ENCODE data around the gene ADGRG3.
A peak's percentile ranks its signal among the peaks of the same experiment; 100 is the strongest.
"Not testable (repeated sequence)": the region's sequence is repeated elsewhere in the genome, so short reads cannot be mapped to it uniquely, and the experiment has no call there.

Gene ADGRG3

DNA sequence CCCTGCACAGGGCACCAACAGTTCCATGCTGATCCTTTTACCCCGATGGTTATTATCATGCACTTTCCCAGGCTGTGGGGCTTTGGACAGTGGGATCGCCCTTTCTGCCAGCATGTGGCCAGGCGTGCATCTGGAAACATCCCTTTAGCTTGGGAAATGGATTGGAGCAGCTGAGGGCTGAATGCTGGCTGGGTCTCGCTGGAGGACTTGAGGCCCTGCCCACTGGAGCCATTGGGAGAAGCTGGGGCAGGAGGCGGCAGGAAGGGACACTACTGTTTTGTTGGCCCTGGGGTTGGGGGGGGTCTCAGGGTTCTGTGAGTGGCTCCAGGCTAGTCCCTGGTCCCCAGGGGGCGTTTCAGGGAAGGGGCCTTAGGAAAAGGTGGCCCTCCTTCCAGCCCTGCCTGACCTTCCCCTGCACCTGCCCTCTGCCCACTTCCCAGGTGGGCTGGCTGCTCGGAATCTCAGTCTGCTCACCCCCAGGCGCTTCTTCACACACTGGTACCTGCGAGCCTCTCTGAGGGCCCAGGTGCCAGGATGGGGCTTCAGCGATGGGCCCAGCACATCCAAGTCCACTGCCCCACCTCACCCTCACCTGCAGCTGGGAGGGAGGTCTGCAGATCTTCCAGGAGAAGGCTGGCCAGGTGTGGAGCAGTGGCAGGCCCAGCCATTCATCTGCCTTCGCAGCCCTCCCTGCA is 1.6 kb upstream of the ADGRG3 start:
- no peak for TF ChIP-seq ZFX (IDR thresholded peaks at IDR 0.05; ENCODE audit: borderline replicate concordance)
- TF ChIP-seq, protein P1, sequence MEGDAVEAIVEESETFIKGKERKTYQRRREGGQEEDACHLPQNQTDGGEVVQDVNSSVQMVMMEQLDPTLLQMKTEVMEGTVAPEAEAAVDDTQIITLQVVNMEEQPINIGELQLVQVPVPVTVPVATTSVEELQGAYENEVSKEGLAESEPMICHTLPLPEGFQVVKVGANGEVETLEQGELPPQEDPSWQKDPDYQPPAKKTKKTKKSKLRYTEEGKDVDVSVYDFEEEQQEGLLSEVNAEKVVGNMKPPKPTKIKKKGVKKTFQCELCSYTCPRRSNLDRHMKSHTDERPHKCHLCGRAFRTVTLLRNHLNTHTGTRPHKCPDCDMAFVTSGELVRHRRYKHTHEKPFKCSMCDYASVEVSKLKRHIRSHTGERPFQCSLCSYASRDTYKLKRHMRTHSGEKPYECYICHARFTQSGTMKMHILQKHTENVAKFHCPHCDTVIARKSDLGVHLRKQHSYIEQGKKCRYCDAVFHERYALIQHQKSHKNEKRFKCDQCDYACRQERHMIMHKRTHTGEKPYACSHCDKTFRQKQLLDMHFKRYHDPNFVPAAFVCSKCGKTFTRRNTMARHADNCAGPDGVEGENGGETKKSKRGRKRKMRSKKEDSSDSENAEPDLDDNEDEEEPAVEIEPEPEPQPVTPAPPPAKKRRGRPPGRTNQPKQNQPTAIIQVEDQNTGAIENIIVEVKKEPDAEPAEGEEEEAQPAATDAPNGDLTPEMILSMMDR (IDR thresholded peaks at IDR 0.05): no peak
- H3K27ac ChIP-seq: no peak overlapping the region

DNA sequence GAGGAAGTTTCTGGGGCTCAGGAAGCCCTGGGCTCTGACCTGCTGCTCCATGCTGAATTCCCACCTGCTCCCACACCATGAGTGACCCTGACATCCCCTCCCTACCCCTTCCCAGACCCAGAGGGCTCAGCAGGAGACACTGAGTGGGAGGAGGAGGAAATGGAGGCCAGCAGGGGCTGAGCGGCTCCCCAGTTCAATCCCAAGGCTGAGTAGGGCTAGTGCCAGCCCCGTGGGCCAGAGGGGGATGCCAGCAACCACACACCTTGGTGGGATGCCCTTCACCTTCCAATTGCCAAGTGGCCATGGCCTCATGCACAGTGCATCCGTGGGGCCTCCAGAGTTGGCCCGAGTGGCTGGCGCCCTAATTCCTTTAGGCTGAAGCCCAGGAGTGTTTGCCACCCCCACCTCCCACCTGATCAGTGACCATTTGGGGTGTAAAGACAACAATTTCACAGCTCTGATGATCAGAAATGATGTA is 1.0 kb upstream of the ADGRG3 start:
- H3K27ac ChIP-seq: no peak overlapping the region
- TF ChIP-seq, protein P1 (IDR thresholded peaks at IDR 0.05): no peak
- TF ChIP-seq ZFX (IDR thresholded peaks at IDR 0.05; ENCODE audit: borderline replicate concordance): no peak

DNA sequence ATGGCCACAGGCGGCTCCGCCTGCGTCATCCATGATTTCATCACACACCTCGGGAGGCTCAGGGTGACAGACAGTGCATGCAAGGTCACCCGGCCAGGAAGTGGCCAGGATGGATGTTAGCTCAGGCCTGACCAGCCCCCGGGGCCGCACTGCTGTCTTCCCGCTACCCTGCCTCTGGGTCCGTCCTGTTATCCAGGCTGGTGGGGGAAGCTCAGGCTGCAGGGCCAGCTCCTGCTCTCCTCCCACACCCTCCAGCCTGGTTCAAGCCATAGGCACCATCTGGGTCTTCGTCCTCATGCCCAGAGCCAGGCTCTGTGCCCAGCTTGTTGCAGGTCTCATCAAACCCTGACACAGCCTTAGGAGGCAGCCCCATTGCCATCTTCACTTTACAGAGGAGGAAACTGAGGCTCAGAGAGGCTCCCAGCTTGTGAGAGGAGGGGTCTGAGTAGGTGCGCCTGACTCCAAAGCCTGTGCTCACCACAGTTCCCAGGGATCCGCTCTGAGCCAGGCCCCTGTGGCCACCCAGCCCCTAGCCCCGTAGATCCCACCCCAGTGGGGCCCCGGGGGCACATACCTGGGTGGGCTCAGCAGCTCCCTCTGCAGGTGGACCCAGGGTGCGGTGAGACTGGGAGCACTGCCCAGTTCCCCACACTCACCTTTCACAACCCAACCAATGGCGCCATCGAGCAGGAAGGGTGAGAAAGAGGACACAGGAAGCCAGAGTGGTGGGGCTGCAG is 412 bp upstream of the ADGRG3 start:
- no peak overlapping the region for H3K27ac ChIP-seq
- no peak for TF ChIP-seq ZFX (IDR thresholded peaks at IDR 0.05; ENCODE audit: borderline replicate concordance)
- TF ChIP-seq, protein P1 (IDR thresholded peaks at IDR 0.05): peak; percentile 54

DNA sequence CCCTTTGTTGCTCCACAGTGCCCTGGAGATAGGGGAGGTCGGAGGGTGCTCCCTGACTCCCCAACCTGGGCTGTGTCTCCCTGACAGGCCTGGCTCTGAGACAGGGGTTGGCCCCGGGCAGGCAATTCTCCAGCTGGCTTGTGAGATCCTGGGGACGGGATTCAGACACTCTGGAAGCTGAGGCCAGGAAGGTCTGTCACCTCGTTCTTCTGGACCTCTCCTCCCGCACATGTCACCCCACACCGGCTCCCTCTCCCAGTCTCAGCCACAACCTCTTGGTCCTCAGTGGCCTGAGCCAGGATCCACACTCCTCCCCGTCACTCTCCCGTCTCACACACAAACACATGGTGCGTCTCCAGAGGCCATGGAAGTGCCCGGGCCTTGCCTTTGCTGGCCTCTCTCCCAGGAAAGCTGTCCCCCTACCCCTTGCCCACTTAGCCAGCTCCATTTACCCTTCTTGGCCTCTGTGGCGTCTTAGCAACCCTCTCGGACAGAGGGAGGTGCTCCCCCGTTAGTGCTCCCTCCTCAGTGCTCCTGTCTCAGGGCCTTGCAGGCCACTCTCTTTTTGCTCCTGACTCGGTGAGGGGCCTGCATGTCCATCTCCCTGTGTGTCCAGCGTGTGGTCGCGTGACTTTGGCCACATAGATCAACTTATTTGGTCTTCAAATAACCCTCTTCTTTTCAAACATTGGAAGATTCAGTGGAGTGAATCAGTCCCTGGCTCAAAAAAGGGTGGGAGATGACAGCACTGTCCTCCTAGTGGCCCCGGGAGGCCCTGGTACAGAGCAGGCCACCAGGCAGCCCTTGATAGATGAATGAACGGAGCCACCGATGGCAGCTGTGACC is 747 bp downstream of the ADGRG3 start:
- H3K27ac ChIP-seq: no peak overlapping the region
- TF ChIP-seq, protein P1 (IDR thresholded peaks at IDR 0.05): no peak
- TF ChIP-seq ZFX (IDR thresholded peaks at IDR 0.05; ENCODE audit: borderline replicate concordance): no peak

DNA sequence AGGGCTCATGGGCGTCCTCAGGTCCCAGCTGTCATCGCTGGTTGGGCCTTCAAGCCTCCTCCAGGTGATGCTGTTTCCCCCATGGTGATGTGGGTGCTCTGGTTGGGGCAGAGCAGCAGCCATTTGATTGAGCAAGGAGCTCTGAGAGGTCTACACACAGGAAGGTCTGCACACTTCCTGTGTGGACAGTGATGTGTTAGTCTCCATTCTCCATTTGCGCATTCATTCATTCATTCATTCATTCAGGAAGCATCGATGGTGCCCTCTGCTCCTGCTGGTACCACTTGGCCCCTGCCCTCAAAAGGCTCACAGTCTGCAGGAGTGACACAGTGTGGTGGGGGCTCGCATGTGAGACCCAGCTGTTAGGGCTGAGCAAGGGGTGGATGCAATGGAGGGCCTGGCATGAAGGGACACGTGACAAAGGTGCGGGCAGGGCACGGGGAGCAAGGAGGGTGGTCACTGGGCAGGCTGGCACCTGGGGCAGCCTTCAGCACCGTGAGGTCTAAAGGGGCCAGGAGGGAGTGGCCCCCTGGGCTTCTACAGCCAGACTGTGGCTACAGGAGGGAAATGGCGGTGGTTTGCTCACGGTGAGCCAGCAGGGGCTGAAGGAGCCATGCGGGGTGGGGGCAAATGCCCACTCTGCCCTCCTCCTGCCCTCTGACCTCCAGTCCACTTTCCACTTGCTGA is 1.5 kb downstream of the ADGRG3 start:
- H3K27ac ChIP-seq: no peak overlapping the region
- no peak for TF ChIP-seq ZFX (IDR thresholded peaks at IDR 0.05; ENCODE audit: borderline replicate concordance)
- TF ChIP-seq, protein P1 (IDR thresholded peaks at IDR 0.05): no peak

DNA sequence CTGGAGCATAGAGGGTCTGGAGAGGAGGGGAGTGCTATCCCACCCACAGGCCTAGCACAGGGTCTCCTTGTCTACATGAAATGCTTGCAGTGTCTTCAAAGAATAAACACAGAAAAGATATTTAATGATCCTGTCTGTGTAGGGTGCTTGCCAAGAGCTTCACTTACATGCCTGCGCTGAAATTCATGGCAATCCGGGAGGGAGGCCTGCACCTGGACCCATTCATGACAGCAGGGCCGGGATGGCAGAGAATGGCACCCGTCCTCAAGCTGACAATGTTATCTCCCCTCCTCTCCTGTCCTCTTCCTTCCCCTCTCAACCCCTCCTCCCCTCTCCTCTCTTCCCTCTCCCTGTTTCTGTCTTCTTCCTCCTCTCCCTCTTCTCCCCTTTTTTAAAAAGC is 2.1 kb downstream of the ADGRG3 start:
- TF ChIP-seq, protein P1 (IDR thresholded peaks at IDR 0.05): no peak
- TF ChIP-seq ZFX (IDR thresholded peaks at IDR 0.05; ENCODE audit: borderline replicate concordance): no peak
- H3K27ac ChIP-seq: no peak overlapping the region

DNA sequence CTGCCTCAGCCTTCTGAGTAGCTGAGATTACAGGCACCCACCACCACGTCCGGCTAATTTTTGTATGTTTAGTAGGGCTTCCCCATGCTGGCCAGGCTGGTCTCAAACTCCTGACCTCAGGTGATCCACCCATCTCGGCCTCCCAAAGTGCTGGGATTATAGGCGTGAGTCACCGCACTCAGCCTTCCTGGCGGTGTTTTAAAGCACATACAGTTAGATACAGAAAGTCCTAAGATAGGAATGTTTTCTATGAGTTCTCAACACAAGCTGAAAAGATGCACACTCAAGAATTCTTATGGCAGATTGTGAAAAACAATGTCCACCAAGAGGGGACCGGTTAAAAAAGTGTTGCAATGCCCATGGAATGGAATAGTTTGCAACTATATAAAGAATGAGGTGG is 3.3 kb downstream of the ADGRG3 start:
- not testable (repeated sequence) for H3K27ac ChIP-seq
